ENCODE data around the gene MYO18B.

MYO18B gene

GRCh38 chr22:25749420-25750169 lies 7.6 kb downstream of the MYO18B start:
- no peak for DNase-seq

GRCh38 chr22:25750569-25751173 lies 8.7 kb downstream of the MYO18B start:
- no peak for DNase-seq

DNA sequence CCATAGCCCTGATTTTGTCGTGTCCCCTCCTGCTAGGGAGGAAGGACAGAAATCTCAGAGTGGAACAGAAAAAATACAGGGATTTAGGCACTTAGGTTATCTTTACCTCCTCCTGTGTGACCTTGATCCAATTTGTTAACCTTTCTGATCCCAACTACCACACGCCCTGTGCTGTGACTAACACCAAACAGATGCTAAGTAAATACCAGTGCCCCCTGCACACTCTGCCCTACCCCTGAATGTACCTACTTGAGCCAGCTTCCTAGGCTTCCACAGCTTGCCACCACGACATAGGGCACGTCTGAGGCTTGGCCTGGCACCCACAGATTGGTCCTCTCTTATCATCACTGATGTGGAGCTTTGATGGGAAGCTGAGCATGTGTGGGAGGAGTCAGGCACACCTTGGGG lies 9.2 kb downstream of the MYO18B start:
- no peak for DNase-seq

DNA sequence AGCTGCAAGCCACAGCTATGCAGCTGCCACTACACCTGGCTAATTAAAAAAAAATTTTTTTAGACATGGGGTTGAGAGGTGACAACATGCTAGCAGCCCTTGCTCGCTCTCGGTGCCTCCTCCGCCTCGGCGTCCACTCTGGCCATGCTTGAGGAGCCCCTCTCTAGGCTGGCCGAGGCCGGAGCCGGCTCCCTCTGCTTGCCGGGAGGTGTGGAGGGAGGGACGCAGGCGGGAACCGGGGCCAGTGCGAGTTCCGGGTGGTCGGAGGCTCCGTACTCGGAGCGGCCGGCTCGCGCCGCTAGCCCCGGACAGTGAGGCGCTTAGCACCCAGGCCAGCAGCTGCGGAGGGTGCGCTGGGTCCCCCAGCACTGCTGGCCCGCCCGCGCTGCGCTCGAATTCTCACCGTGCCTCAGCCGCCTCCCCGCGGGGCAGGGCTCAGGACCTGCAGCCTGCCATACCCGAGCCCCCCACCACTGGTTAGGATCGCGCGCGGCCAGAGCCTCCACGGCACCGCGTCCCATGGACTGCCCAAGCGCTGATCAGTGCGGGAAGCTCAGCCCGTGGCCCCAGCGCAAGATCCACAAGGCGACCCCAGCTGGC lies 10.7 kb downstream of the MYO18B start:
- DNase-seq = no peak

GRCh38 chr22:25753252-25753651 lies 11.3 kb downstream of the MYO18B start:
- DNase-seq = no peak

- DNase-seq = peak; percentile 43 to 75
Observed at GRCh38 chr22:25754527-25755202, 12.7 kb downstream of the MYO18B start.

GRCh38 chr22:25757686-25758085 lies 15.7 kb downstream of the MYO18B start:
- DNase-seq = no peak

- DNase-seq = no peak
Observed at GRCh38 chr22:25758316-25758715, 16.3 kb downstream of the MYO18B start.

DNA sequence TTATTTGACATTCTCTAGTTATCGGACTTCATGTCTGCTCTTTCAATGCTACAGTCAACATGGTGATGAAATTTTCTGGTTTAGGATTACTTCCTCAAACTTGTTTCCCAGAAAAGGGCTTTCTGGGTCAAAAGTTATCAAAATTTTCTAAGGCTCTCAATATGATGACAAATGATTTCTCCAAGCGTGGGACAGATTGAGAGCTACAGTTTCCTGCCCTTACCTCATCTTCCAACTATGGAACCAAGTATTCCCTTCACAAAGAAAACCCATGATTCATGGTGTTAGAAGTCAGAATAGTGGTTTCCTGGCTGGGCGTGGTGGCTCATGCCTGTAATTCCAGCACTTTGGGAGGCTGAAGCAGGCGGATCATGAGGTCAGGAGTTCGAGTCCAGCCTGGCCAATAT lies 17.8 kb downstream of the MYO18B start:
- DNase-seq = no peak

DNA sequence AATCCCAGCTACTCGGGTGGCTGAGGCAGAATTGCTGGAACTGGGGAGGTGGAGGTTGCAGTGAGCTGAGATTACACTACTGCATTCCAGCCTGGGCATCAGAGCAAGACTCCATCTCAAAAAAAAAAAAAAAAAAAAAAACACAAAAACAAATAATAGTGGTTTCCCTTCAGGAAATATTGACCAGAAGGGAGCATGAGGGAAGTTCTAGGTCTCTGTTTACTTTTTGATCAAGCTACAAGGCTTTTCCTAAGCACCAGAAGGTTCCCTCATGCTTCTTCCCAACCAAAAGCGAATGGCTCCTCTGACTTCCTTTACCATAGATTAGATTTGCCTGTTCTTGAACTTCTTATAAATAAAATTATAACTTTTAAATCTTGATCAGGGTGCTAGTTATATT lies 18.3 kb downstream of the MYO18B start:
- no peak for DNase-seq

- DNase-seq = no peak
Observed at GRCh38 chr22:25760848-25761595, 19.0 kb downstream of the MYO18B start.

GRCh38 chr22:25762147-25762546 lies 20.2 kb downstream of the MYO18B start:
- DNase-seq = no peak

- no peak for DNase-seq
Observed at GRCh38 chr22:25763239-25763777, 21.3 kb downstream of the MYO18B start.

GRCh38 chr22:25764270-25765015 lies 22.5 kb downstream of the MYO18B start:
- DNase-seq = no peak

GRCh38 chr22:25765016-25765367 lies 23.0 kb downstream of the MYO18B start:
- DNase-seq = no peak

DNA sequence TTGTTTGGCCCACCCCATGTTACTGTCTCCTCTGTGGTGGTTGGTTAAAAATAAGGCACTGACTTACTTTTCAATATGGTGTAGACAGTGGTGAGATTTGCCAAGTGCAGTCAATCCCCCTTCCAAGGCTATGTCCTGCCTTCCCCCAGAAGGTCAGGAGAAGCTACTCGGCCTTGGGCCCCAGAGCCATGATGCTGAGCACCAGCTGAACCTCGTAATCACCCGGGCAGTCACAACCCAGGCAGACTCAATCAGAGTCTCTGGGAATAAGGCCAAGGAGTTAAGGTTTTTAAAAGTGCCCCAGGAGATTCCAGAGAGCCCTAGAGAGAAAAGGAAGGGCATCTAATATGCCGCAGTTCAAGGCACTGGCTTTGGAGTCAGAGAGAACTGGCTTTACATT lies 23.8 kb downstream of the MYO18B start:
- DNase-seq = no peak

GRCh38 chr22:25766418-25766817 lies 24.4 kb downstream of the MYO18B start:
- DNase-seq = no peak

DNA sequence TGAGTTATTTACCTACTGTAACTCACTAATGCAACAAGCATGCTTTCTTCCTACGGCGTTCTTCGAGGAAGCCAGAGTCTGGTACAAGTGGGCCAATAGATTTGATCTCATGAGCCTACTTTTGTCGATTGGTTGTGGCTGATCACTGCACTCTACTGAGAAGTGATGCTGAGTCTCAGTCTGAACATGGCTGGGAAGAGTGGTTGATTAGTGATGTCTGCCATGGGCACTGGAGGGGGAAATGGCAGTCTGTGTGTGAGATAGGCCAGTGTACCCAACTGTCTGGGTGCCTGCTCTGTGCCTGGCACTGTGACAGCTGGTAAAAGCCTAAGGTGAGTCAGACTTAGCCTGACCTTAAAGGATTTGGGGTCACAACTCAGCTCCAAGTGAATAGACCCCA lies 28.3 kb downstream of the MYO18B start:
- no peak for DNase-seq

DNA sequence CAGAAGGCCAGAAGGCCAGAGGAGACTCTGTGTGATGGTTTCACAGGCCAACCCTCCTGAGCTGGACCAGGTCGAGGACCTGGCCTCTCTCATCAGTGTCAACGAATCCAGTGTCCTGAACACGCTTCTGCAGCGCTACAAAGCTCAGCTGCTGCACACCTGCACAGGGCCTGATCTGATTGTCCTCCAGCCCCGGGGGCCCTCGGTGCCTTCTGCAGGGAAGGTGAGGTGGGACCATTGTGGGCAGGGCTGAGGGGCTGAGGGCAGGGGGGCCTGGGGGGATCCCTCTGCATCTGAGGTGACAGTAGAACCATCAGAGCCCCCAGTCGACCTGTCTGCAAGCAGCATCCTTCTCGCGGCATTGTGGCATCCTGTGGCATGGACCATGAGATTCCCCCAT lies 30.3 kb downstream of the MYO18B start:
- DNase-seq = no peak

- DNase-seq = peak in 1 of 2 experiments; percentile 28
Observed at GRCh38 chr22:25774575-25775026, 32.6 kb downstream of the MYO18B start.

DNA sequence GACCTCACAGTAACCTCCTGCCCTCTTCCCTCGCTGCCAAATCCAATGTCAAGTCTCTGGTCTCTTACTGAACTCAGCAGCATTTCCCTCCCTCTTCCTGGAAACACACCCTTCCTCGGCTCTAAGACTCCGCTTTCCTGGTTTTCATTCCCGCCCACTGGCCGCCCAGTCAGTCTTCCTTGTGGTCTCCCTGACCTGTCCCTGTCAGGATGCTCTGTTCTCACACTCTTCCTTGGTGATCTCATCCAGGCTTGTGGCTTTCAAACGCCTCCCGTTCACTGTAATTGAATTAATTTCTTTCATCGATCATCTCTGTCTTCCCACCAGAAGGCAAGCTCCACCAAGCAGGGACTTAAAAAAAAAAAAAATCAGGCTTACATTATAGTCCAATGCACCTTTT lies 33.5 kb downstream of the MYO18B start:
- no peak for DNase-seq

DNA sequence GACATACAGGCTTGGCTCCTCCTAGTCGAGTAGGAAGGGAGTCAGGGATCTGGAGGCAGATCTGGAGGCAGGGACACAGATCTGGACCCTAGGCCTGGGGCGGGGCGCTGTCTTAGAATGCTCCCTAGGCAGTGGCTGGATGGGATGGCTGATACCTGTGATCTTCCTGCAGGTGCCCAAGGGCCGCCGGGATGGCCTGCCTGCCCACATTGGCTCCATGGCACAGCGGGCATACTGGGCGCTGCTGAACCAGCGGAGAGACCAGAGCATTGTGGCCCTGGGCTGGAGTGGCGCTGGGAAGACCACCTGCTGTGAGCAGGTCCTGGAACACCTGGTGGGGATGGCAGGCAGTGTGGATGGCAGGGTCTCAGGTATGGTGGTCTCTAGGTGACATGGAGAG lies 35.4 kb downstream of the MYO18B start:
- DNase-seq = no peak

Measured in SHP77 (cell line).